ENCODE measurements around the gene DIRAS1.

DIRAS1 gene

GRCh38 chr19:2666344-2666994 lies 54.7 kb downstream of the DIRAS1 start:
- Mint-ChIP-seq H3K4me3 (no peak overlapping the region), H3K36me3 (ENCODE audit: low read depth) (no peaks in the 10 kb centered on the region), H3K27me3 (ENCODE audit: low read depth) (no peaks in the 10 kb centered on the region), H3K4me1 (ENCODE audit: low read depth) (no peaks in the 10 kb centered on the region), H3K27ac (no peak overlapping the region), H3K9me3 (no peaks in the 10 kb centered on the region)

DNA sequence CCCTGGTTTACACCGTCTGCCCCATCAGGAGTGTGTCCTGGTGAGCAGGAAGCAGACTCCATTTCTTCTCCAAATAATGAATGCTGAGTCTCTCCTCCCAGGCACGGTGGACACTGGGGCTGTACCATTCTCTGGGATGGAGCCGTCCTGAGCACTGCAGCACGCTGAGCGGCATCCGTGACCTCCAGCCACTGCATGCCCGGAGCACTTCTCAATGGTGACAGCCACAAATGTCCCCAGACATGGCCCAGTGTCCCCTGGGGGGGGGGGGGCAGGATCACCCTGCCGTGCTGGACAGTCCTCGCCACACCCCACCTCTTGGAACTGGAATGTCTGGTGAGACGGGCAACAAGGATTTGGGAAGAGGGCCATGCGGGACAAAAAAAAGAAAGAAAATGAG lies 56.1 kb downstream of the DIRAS1 start:
- Mint-ChIP-seq H3K4me1 (ENCODE audit: low read depth) (no peaks in the 10 kb centered on the region), H3K36me3 (ENCODE audit: low read depth) (no peaks in the 10 kb centered on the region), H3K27me3 (ENCODE audit: low read depth) (no peaks in the 10 kb centered on the region), H3K4me3 (no peak overlapping the region), H3K27ac (no peak overlapping the region), H3K9me3 (no peaks in the 10 kb centered on the region)
